GM21576 (cell line): Measurements from ENCODE around the gene ZNF460.
"Not testable (repeated sequence)": the region's sequence is repeated elsewhere in the genome, so short reads cannot be mapped to it uniquely, and the experiment has no call there.

Source experiments
- ATAC-seq: cut with Tn5 transposase; IDR thresholded peaks from one replicate; pipeline ENCODE4 v1.9.1; 2021; ENCODE audit warnings: mild to moderate bottlenecking, moderate library complexity; ENCODE audit not compliant: unreplicated experiment

Gene ZNF460

DNA sequence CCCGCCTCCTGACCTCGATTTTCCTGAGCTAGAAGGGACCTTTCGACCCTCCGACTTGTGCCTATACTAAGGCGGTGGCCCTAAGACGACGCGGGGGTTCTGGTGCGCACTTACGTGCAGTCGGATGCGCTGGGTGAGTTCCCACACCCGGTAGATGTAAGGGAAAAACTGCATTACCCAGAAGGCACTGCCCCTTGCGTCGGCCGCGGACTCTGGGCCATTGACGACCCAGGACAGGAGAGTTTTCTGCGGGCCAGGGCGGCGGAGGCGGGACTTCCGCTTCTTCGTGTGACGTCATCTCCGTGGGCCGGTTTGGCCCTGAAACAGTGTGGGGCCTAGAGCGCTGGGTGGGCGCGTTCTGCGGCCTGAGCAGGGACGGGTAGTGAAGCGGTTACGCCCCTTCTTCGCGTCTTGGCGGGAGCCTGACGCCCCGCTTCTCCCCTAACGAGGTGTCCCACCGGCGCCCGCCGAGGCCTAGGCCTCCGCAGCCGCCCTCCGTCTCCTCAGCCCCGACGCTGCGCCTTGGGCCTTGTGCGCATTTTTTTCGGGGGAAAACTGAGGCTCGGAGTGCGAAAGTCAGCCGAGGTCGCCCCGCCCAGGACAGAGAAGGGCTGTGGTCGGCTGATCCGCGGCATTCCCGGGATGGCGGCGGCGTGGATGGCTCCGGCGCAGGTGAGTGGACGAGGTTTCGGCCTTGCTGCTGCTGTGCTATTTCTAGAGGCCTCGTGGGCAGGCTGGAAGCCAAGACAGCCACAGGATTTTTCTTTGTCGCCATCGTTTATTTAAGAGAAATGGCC, at the start of gene ZNF460:
Gene ZNF460, plus strand, starts transcription at position 321 of the 797 bp plus-strand sequence. Its CDS starts 322 bp downstream, at position 643.
- peak; percentile 61 for ATAC-seq

GRCh38 chr19:57231686-57232085, 48.6 kb upstream of the ZNF460 start:
- ATAC-seq, result no peak

GRCh38 chr19:57233207-57233606, 47.1 kb upstream of the ZNF460 start:
- ATAC-seq, result no peak

DNA sequence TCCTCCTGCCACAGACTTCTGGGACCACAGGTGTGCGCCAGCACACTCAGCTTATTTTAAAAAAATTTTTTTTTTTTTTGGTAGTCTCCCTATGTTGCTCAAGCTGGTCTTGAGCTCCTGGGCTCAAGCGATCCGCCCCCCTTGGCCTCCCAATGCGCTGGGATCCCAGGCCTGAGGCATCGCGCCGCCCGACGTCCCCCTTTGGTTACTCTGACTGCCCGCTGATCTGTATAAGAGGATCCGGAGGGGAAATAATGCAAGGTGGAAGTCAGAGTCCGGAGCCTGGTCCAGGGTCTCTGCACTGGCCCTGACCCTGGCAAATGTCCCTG, 40.3 kb upstream of the ZNF460 start:
- ATAC-seq, result peak; percentile 22

DNA sequence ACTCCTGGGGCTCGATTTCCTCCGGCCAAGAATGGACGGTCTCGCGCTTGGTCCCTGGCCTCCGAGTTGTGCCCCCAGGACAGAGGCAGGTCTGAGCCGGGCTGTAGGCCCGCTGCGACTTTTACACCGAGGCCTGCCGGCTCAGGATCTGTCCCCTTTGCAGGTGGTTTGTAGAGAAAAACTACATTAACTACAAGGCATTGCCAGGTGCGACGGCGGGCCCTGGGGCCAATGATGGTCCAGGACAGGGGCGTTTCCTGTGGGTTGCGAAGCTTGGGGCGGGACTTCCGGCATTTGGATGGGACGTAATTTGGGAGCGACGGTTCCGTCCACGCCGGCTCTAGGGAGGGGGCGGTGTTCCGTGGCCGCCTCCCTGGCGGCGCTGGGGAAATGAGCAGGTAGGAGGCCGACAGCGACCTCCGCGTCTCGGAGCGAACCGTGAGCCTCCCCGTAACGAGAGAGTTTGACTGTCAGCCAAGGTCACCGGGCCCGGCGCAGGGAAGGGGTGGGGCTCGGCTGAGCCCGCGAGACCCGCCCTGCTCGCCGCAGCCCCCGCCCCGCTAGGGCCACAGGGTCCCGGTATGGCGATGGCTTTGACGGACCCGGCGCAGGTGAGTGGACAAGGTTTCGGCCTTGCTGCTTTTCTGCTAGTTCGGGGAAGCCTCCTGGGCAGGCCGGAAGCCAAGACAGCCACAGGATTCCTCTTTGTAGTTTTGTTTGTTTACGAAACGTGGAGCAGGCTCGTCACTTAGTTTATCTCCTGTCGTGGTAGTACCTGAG, 39.8 kb upstream of the ZNF460 start, which contains the start of gene ZNF805:
Gene ZNF805, plus strand, starts transcription at position 322 of the 780 bp plus-strand sequence. Its CDS starts 260 bp downstream, at position 582.
- ATAC-seq, result peak; percentile 91

GRCh38 chr19:57241176-57241575, 39.1 kb upstream of the ZNF460 start:
- ATAC-seq, result no peak

DNA sequence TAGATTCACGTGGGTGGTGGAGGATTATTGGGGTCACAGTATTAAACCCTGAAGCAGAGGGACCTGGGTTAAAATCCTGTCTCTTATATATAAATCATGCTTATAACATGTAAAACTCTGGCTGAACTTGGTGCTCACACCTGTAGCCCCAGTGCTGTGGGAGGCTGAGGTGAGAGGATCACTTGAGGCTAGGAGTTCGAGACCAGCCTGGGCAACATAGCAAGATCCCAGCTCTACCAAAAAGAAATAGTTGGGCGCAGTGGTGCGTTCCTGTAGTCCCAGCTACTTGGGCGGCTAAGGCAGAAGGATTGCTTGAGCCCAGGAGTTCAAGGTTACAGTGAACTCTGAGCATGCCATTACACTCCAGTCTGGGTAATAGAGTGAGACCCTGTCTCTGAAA, 37.5 kb upstream of the ZNF460 start:
- no peak for ATAC-seq

DNA sequence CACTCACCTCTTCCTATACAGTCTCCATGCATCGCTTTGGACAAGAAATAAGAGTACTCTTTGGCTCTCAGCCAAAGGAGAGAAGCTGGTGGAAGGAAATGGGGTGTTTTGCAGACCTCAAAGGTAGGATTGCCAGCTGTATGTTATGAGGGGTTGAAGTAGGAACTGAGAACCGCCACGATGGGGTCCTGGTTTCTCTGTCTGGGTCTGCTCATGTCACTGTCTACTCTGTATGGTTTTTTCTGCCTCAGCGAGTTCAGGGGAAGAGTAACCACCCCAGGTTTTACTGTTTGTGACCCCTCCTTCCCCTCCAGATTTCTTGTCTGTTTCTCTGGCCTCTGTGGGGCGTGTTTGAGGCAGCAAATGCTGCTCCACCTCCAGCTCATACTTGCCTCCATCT, 35.8 kb upstream of the ZNF460 start:
- no peak for ATAC-seq

DNA sequence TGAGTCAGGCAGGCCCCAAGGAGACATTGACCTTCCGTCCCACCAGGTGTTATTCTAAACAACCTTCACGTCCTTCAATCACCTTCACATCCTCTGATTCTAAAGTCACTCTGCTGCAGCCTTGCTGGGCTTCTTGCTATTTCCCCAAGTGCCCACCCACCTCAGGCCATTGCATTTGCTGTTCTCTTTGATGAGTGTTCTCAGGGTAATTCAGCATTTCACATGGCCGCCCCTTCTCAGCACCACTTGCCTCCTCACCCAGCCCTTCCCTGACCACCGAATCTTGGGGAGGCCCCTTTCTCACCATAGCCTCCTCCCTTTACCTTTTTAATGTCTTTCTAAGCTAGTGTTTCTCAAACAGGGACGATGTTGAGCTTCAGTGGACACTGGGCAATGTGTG, 35.2 kb upstream of the ZNF460 start:
- ATAC-seq, result no peak

DNA sequence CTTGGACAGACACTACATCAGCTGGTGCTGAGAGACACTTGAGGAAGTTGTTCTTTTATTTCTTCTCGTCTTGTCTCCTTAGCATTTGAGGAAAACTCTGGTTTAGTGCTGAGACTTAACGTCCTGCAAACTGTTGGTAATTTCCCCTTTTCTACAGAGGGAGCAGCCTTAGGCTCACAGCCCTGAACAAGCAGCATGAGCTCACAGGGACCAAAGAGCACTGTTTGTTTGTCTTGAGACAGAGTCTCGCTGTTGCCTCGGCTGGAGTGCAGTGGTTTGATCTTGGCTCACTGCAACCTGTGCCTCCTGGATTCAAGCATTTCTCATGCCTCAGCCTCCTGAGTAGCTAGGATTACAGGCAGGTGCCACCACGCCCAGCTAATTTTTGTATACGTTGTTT, 34.3 kb upstream of the ZNF460 start:
- no peak for ATAC-seq

GRCh38 chr19:57248646-57249045, 31.6 kb upstream of the ZNF460 start:
- ATAC-seq, result no peak

DNA sequence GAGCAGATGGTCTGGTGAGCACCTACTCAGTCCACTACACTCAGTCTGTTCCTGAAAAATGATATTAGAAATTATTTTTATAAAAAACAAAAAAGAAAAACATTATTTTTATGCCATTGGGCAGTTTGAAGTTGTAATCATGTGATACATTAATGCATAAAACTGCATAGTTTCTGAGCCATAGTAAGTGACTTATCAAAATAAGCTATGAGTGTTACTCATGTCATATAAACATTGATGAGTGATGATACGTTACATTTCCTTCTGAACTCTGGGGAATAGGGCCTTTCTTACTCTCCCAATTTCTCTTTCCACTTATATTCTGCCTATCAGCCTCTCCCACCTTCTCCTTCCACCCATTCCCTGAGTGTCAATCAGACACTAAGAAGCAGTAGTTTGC, 31.0 kb upstream of the ZNF460 start:
- no peak for ATAC-seq

DNA sequence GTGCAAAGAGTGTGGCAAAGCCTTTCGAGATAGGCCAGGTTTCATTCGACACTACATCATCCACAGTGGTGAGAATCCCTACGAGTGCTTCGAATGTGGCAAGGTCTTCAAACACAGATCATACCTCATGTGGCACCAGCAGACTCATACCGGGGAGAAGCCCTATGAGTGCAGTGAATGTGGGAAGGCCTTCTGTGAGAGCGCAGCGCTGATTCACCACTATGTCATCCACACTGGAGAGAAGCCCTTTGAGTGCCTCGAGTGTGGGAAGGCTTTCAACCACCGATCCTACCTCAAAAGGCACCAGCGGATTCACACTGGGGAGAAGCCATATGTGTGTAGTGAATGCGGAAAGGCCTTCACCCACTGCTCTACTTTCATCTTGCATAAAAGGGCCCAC, 26.5 kb upstream of the ZNF460 start:
- not testable (repeated sequence) for ATAC-seq

DNA sequence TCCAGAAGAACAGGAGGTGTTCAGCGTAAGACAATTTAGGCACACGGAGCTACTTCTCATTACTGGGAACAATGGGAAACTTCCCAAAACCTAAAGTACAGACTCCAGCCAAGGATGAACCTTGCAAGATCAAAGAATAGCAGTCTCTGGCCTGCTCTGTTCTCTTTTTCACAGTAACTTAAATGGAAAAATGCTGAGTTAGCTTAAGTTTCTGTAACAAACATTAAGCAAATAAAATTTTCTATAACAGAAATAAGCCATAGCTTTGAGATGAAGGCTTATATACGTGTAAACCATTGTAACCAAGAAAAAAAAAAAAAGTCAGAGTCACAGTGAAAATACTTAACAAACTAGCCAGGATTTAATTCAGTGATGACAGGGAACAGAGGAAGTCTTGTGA, 18.2 kb upstream of the ZNF460 start:
- no peak for ATAC-seq

GRCh38 chr19:57263244-57263741, 17.0 kb upstream of the ZNF460 start:
- no peak for ATAC-seq

- ATAC-seq, result no peak
Observed at GRCh38 chr19:57267291-57267690, 13.0 kb upstream of the ZNF460 start.

GRCh38 chr19:57269515-57270250, 10.6 kb upstream of the ZNF460 start:
- ATAC-seq, result no peak

DNA sequence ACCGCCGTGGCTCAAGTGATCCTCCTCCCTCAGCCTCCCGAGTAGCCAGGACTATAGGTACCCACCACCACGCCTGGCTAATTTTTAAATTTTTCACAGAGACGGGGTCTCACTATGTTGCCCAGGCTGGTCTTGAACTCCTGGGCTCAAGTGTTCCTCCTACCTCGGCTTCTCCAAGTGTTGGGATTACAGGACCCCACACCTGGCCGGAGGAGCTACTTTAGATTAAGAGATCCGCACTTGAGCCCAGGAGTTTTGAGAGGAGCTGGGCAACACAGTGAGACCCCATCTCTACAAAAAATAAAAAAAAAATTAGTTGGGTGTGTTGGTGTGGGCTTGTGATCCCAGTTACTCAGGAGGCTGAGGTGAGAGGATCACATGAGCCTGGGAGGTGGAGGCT, 9.0 kb upstream of the ZNF460 start:
- no peak for ATAC-seq

DNA sequence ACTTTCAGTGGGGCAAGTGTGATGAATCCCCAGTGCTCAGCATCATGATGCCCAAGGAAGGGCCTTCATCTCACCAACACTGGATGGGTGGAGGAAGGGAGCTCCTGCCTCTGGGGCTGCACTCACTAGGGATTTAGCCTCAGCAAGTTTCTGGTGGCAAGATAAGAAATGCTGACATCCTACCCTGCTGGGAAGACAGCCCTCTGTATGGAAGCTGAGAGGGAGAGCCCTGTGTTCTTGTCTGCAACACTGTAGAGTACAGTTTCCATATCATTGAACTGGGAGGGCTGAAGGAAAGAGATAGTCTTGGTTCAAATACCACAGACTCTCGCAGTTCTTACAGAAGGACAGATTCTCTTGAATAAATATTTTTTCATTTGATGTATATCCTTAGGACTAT, 7.3 kb upstream of the ZNF460 start:
- ATAC-seq, result no peak

- no peak for ATAC-seq
Observed at GRCh38 chr19:57276430-57276829, 3.9 kb upstream of the ZNF460 start.

DNA sequence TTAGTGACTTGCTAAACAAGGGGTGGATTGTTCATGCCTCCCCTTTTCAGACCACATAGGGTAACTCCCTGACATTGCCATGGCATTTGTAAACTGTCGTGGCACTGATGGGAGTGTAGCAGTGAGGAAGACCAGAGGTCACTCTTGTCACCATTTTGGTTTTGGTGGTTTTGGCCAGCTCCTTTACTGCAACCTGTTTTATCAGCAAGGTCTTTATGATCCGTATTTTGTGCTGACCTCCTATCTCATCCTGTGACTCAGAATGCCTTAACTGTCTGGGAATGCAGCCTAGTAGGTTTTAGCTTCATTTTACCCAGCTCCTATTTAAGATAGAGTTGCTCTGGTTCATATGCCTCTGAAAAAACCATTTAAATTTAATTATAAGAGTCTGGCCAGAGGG, 1.8 kb upstream of the ZNF460 start:
- not testable (repeated sequence) for ATAC-seq
